ENCODE results near the gene TPRN.

The TPRN gene

DNA sequence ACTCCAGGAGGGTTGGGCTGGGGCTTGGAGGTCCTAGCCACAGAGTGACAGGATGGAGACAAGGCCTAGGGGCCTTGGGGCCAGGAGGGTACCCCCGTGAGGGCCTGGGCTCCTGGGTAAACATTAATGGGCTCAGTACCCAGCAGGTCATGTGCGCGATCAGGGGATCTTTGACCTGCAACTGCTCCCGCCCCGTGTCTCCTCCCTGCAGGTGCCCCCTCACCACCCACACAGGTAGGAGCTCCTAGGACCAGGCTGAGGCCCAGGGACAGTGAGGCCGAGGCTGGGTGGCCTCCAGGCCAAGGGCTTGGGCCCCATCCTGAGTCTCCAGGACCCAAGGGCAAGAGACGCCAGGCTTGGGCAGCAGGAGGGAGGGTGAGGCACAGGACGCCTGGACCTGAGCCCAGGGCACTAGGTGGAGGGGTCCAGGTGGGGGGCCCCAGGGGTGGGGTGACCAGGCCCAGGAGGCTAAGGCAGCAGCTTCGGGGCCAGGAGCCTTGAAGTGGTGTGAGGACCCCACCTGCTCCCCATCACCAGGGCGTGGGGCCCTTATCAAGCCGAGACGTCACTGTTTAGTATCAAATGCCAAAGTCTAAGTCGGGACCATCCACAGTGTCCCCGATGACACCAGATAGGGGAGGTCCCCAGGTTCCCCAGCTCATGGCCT, 30.3 kb upstream of the TPRN start, which contains the start of gene SLC34A3:
Gene SLC34A3, plus strand, starts transcription at position 197 of the 667 bp plus-strand sequence. CDS start 802 bp downstream, outside the sequence.
- Histone ChIP-seq H3K79me1 (ENCODE audit: low read length) (no peaks in the 10 kb centered on the region), H3K27ac (ENCODE audit: low read depth, low read length) (no peak within 1 kb of the TSS), H4K91ac (ENCODE audit: low read depth, low read length) (no peak within 1 kb of the TSS), H3K9me3 (ENCODE audit: insufficient read depth, low read depth, low read length) (peaks cover 3% of the 10 kb centered on the region), H3K4me1 (ENCODE audit: control insufficient read depth in 1 of 2, insufficient read depth in 2 of 2, low read length in 2 of 2) (peaks cover 10 to 17% of the 10 kb centered on the region in 2 experiments), H3K4ac (ENCODE audit: low read depth, low read length) (no peak within 1 kb of the TSS), H4K12ac (ENCODE audit: low read depth, low read length) (no peak within 1 kb of the TSS), H3K9ac (ENCODE audit: low read length) (no peak within 1 kb of the TSS), H3K27me3 (ENCODE audit: insufficient read depth, low read length) (no peaks in the 10 kb centered on the region), H2BK5ac (ENCODE audit: low read depth, low read length, poor library complexity) (no peak within 1 kb of the TSS), H3K14ac (ENCODE audit: low read length) (no peak within 1 kb of the TSS), H3K4me2 (ENCODE audit: low read length) (no peak within 1 kb of the TSS), H3K23ac (ENCODE audit: low read length) (no peak within 1 kb of the TSS), H3K79me2 (ENCODE audit: control insufficient read depth, insufficient read depth, low read length, poor library complexity) (no peaks in the 10 kb centered on the region), H2AK5ac (ENCODE audit: low read length) (no peak within 1 kb of the TSS), H2BK12ac (ENCODE audit: low read length) (no peak within 1 kb of the TSS), H3K4me3 (ENCODE audit: low read depth, low read length) (no peak within 1 kb of the TSS), H3K18ac (ENCODE audit: low read length) (no peak within 1 kb of the TSS), H3K36me3 (ENCODE audit: control insufficient read depth in 1 of 2, insufficient read depth in 2 of 2, low read length in 2 of 2) (no peaks in the 10 kb centered on the region), H4K8ac (ENCODE audit: low read depth, low read length) (no peak within 1 kb of the TSS), H2AFZ (ENCODE audit: insufficient read depth, low read length, poor library complexity) (no peak within 1 kb of the TSS), H2BK120ac (ENCODE audit: insufficient read depth, low read length, poor library complexity) (no peak within 1 kb of the TSS)
- no CpG with 5 or more reads among the region's 14 CpGs for WGBS (ENCODE audit: extremely low coverage, insufficient coverage, insufficient read length)
- DNase-seq, result no peak

DNA sequence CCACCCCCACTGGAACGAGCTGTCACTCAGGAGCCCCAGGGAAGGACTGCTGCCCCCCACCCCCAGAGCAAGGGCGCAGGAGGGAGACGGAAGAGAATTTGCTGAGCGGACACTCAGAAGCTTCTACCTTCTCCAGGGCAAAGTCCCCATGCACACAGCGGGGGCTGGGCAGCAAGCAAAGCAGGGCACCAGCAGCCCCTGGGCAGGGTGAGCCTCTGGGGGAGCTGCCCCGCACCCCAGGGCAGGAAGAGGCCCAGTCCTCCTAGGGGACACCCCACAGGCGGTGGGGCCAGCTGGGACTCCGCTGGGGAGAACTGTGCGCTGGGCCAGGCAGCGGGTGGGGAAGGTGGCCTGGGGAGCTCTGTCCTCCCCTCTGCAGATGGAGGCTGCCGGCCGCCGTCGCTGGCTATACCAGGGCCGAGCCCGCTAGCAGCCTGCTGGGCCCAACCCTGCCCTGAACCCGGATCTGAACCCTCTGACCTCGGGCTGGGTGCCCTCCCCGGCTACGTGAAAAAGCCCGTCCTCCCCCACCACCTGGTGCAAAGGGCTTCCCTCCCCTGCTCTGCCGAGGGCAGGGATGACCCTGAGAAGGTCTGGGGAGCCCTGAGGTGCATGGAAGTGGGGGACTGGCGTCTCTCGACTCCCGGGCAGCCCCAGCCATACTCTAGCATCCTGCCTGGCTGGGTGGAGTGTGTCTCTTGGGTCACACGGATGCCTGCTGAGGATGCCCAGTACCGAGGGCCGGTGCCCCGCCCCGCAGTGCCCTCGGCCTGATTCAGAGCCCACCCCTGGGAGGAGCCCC, 29.6 kb upstream of the TPRN start:
- Histone ChIP-seq H3K36me3 (ENCODE audit: control insufficient read depth in 1 of 2, insufficient read depth in 2 of 2, low read length in 2 of 2) (no peaks in the 10 kb centered on the region), H3K14ac (ENCODE audit: low read length) (no peak overlapping the region), H2BK12ac (ENCODE audit: low read length) (no peak overlapping the region), H3K27ac (ENCODE audit: low read depth, low read length) (no peak overlapping the region), H4K8ac (ENCODE audit: low read depth, low read length) (no peak overlapping the region), H2BK120ac (ENCODE audit: insufficient read depth, low read length, poor library complexity) (no peak overlapping the region), H3K4ac (ENCODE audit: low read depth, low read length) (no peak overlapping the region), H4K12ac (ENCODE audit: low read depth, low read length) (no peak overlapping the region), H2AFZ (ENCODE audit: insufficient read depth, low read length, poor library complexity) (no peak overlapping the region), H3K4me2 (ENCODE audit: low read length) (no peak overlapping the region), H3K4me3 (ENCODE audit: low read depth, low read length) (no peak overlapping the region), H2AK5ac (ENCODE audit: low read length) (no peak overlapping the region), H4K91ac (ENCODE audit: low read depth, low read length) (no peak overlapping the region), H3K79me1 (ENCODE audit: low read length) (no peaks in the 10 kb centered on the region), H3K9me3 (ENCODE audit: insufficient read depth, low read depth, low read length) (peaks cover 3% of the 10 kb centered on the region), H3K18ac (ENCODE audit: low read length) (no peak overlapping the region), H3K23ac (ENCODE audit: low read length) (no peak overlapping the region), H2BK5ac (ENCODE audit: low read depth, low read length, poor library complexity) (no peak overlapping the region), H3K79me2 (ENCODE audit: control insufficient read depth, insufficient read depth, low read length, poor library complexity) (no peaks in the 10 kb centered on the region), H3K4me1 (ENCODE audit: control insufficient read depth in 1 of 2, insufficient read depth in 2 of 2, low read length in 2 of 2) (peaks cover 10 to 17% of the 10 kb centered on the region in 2 experiments), H3K27me3 (ENCODE audit: insufficient read depth, low read length) (no peaks in the 10 kb centered on the region), H3K9ac (ENCODE audit: low read length) (no peak overlapping the region)
- no peak for DNase-seq
- WGBS (ENCODE audit: extremely low coverage, insufficient coverage, insufficient read length), result no CpG with 5 or more reads among the region's 31 CpGs

- no peak for DNase-seq
- Histone ChIP-seq H3K23ac (ENCODE audit: low read length) (no peak overlapping the region), H3K9ac (ENCODE audit: low read length) (no peak overlapping the region), H3K36me3 (ENCODE audit: control insufficient read depth in 1 of 2, insufficient read depth in 2 of 2, low read length in 2 of 2) (no peaks in the 10 kb centered on the region), H3K18ac (ENCODE audit: low read length) (no peak overlapping the region), H4K12ac (ENCODE audit: low read depth, low read length) (no peak overlapping the region), H2BK120ac (ENCODE audit: insufficient read depth, low read length, poor library complexity) (no peak overlapping the region), H2BK5ac (ENCODE audit: low read depth, low read length, poor library complexity) (no peak overlapping the region), H4K91ac (ENCODE audit: low read depth, low read length) (no peak overlapping the region), H3K9me3 (ENCODE audit: insufficient read depth, low read depth, low read length) (peaks cover 3% of the 10 kb centered on the region), H3K79me1 (ENCODE audit: low read length) (no peaks in the 10 kb centered on the region), H3K79me2 (ENCODE audit: control insufficient read depth, insufficient read depth, low read length, poor library complexity) (no peaks in the 10 kb centered on the region), H3K4me1 (ENCODE audit: control insufficient read depth in 1 of 2, insufficient read depth in 2 of 2, low read length in 2 of 2) (peaks cover 10 to 17% of the 10 kb centered on the region in 2 experiments), H3K4ac (ENCODE audit: low read depth, low read length) (no peak overlapping the region), H4K8ac (ENCODE audit: low read depth, low read length) (no peak overlapping the region), H3K14ac (ENCODE audit: low read length) (no peak overlapping the region), H2BK12ac (ENCODE audit: low read length) (no peak overlapping the region), H3K27ac (ENCODE audit: low read depth, low read length) (no peak overlapping the region), H3K27me3 (ENCODE audit: insufficient read depth, low read length) (no peaks in the 10 kb centered on the region), H2AK5ac (ENCODE audit: low read length) (no peak overlapping the region), H3K4me3 (ENCODE audit: low read depth, low read length) (no peak overlapping the region), H3K4me2 (ENCODE audit: low read length) (no peak overlapping the region), H2AFZ (ENCODE audit: insufficient read depth, low read length, poor library complexity) (no peak overlapping the region)
- WGBS (ENCODE audit: extremely low coverage, insufficient coverage, insufficient read length), result no CpG with 5 or more reads among the region's 27 CpGs
Measured at GRCh38 chr9:137228968-137229896, 28.7 kb upstream of the TPRN start.

- no peak overlapping the region for H3K18ac ChIP-seq (ENCODE audit: low read length)
- H2BK120ac ChIP-seq (ENCODE audit: insufficient read depth, low read length, poor library complexity), result no peak overlapping the region
- no peak overlapping the region for H4K8ac ChIP-seq (ENCODE audit: low read depth, low read length)
- no peaks in the 10 kb centered on the region for H3K27me3 ChIP-seq (ENCODE audit: insufficient read depth, low read length)
- H3K4ac ChIP-seq (ENCODE audit: low read depth, low read length), result no peak overlapping the region
- no peak overlapping the region for H4K12ac ChIP-seq (ENCODE audit: low read depth, low read length)
- no peak overlapping the region for H2AFZ ChIP-seq (ENCODE audit: insufficient read depth, low read length, poor library complexity)
- no peak overlapping the region for H3K27ac ChIP-seq (ENCODE audit: low read depth, low read length)
- peaks cover 2% of the 10 kb centered on the region for H3K79me2 ChIP-seq (ENCODE audit: control insufficient read depth, insufficient read depth, low read length, poor library complexity)
- H3K4me1 ChIP-seq (ENCODE audit: control insufficient read depth in 1 of 2, insufficient read depth in 2 of 2, low read length in 2 of 2), result peaks cover 13 to 20% of the 10 kb centered on the region in 2 experiments
- H3K79me1 ChIP-seq (ENCODE audit: low read length), result peaks cover 3% of the 10 kb centered on the region
- no peak overlapping the region for H3K9ac ChIP-seq (ENCODE audit: low read length)
- no peak overlapping the region for H3K4me3 ChIP-seq (ENCODE audit: low read depth, low read length)
- DNase-seq, result no peak
- no peaks in the 10 kb centered on the region for H3K36me3 ChIP-seq (ENCODE audit: control insufficient read depth in 1 of 2, insufficient read depth in 2 of 2, low read length in 2 of 2)
- no peak overlapping the region for H2BK5ac ChIP-seq (ENCODE audit: low read depth, low read length, poor library complexity)
- no peak overlapping the region for H4K91ac ChIP-seq (ENCODE audit: low read depth, low read length)
- H2AK5ac ChIP-seq (ENCODE audit: low read length), result no peak overlapping the region
- WGBS (ENCODE audit: extremely low coverage, insufficient coverage, insufficient read length), result no CpG with 5 or more reads among the region's 29 CpGs
- H3K14ac ChIP-seq (ENCODE audit: low read length), result no peak overlapping the region
- peaks cover 3% of the 10 kb centered on the region for H3K9me3 ChIP-seq (ENCODE audit: insufficient read depth, low read depth, low read length)
- no peak overlapping the region for H2BK12ac ChIP-seq (ENCODE audit: low read length)
- no peak overlapping the region for H3K4me2 ChIP-seq (ENCODE audit: low read length)
- H3K23ac ChIP-seq (ENCODE audit: low read length), result no peak overlapping the region
Measured at GRCh38 chr9:137228506-137228967, 28.0 kb upstream of the TPRN start.

Data from trophoblast cell (in vitro differentiated cells and primary cell).